ENCODE data around the gene ZFAND2A.

ZFAND2A gene

GRCh38 chr7:1106063-1106792 is 53.8 kb downstream of the ZFAND2A start:
- DNase-seq (ENCODE audit: low read depth): no peak

- no peak for DNase-seq (ENCODE audit: low read depth)
Observed at GRCh38 chr7:1105189-1105588, 54.8 kb downstream of the ZFAND2A start.

- no peak for DNase-seq (ENCODE audit: low read depth)
Observed at GRCh38 chr7:1104516-1105179, 55.3 kb downstream of the ZFAND2A start.

- DNase-seq (ENCODE audit: low read depth): no peak
Observed at GRCh38 chr7:1103789-1104515, 56.0 kb downstream of the ZFAND2A start.

GRCh38 chr7:1103009-1103788 is 56.8 kb downstream of the ZFAND2A start:
- DNase-seq (ENCODE audit: low read depth): no peak
